Measurements from ENCODE around the gene ACSL1.

Gene ACSL1

GRCh38 chr4:184706453-184706852 is 119.3 kb downstream of the ACSL1 start:
- DNase-seq, result no peak

GRCh38 chr4:184705692-184706091 is 120.1 kb downstream of the ACSL1 start:
- DNase-seq, result no peak
